GM12873 (cell line): ENCODE results near the gene CD81.

ENCODE experiments used
- CTCF ChIP-seq: IDR thresholded peaks from 2 replicates; pipeline ENCODE4 v1.5.1; 2012; ENCODE audit warnings: low read depth, mild to moderate bottlenecking, moderate library complexity, low read length, control low read depth; ENCODE audit not compliant: insufficient read depth; ENCODE audit errors: missing control alignments

Gene CD81

GRCh38 chr11:2391181-2391975 is 14.3 kb downstream of the CD81 start:
- TF ChIP-seq CTCF = no peak

GRCh38 chr11:2392241-2392959 is 15.3 kb downstream of the CD81 start:
- no peak for TF ChIP-seq CTCF

- TF ChIP-seq CTCF = no peak
Measured at GRCh38 chr11:2393111-2393868, 16.2 kb downstream of the CD81 start.

GRCh38 chr11:2393941-2394817 is 17.1 kb downstream of the CD81 start:
- peak; percentile 5 for TF ChIP-seq CTCF

GRCh38 chr11:2394818-2395105 is 17.7 kb downstream of the CD81 start:
- no peak for TF ChIP-seq CTCF

- TF ChIP-seq CTCF = no peak
Measured at GRCh38 chr11:2395211-2395730, 18.2 kb downstream of the CD81 start.

- no peak for TF ChIP-seq CTCF
Measured at GRCh38 chr11:2395856-2396255, 18.7 kb downstream of the CD81 start.
